HFF-Myc (cell line): Measurements from ENCODE around the gene MAPK6.

Experiments
- DNase-seq: peaks from one replicate; pipeline ENCODE4 v3.0.0-alpha.2; 2011; ENCODE audit warnings: low read depth; ENCODE audit errors: extremely low read depth
- H3K4me3 ChIP-seq: replicated peaks from 2 replicates; pipeline ENCODE4 v1.5.1; 2011; ENCODE audit warnings: low read depth, mild to moderate bottlenecking, control low read depth, low read length
- TF ChIP-seq, protein P1 (sequence below): IDR thresholded peaks from 2 replicates; pipeline ENCODE4 v1.5.1; 2012; ENCODE audit warnings: mild to moderate bottlenecking, low read depth, low read length, control low read depth; ENCODE audit errors: missing control alignments

MAPK6 gene

GRCh38 chr15:52076889-52077781, 58.1 kb downstream of the MAPK6 start:
- DNase-seq: peak; percentile 40
- no peak overlapping the region for H3K4me3 ChIP-seq
- TF ChIP-seq, protein P1, sequence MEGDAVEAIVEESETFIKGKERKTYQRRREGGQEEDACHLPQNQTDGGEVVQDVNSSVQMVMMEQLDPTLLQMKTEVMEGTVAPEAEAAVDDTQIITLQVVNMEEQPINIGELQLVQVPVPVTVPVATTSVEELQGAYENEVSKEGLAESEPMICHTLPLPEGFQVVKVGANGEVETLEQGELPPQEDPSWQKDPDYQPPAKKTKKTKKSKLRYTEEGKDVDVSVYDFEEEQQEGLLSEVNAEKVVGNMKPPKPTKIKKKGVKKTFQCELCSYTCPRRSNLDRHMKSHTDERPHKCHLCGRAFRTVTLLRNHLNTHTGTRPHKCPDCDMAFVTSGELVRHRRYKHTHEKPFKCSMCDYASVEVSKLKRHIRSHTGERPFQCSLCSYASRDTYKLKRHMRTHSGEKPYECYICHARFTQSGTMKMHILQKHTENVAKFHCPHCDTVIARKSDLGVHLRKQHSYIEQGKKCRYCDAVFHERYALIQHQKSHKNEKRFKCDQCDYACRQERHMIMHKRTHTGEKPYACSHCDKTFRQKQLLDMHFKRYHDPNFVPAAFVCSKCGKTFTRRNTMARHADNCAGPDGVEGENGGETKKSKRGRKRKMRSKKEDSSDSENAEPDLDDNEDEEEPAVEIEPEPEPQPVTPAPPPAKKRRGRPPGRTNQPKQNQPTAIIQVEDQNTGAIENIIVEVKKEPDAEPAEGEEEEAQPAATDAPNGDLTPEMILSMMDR: no peak

DNA sequence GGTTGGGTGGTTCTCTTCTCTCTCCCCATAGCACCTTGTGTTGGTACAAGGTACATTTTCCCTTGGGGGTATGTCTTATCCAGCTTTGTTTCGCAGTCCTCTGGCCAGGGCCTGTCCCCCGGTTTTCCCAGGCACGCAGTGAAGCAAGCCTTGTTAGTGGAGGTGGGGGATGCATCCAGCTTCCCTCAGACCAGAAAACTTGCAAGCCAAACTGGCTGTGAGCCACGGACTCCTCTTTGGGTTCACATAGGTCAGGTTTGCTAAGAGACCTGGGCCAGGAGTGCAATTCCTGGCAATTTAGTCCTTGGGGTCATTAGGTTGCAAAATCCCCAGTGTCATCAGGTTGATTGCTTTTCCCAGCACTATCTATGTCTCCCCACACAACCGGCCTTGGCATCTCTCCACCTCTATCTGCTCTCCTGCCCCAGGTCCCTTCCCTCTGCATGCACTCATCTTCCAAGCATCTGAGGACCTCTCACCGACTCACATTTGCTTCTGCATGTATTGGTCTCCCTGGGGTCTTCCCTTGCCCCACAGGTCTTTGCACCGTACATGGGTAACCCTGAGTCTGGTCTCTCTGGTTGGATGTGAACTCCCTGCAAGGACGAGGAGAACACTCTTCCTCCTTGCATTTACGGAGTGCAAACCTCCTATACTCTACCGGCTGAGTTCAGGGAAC, 59.3 kb downstream of the MAPK6 start:
- H3K4me3 ChIP-seq: no peak overlapping the region
- DNase-seq: no peak
- TF ChIP-seq, protein P1: no peak

- no peak overlapping the region for H3K4me3 ChIP-seq
- TF ChIP-seq, protein P1: peak; percentile 92
- DNase-seq: no peak
Observed at GRCh38 chr15:52078876-52079700, 60.1 kb downstream of the MAPK6 start.

GRCh38 chr15:52080031-52080430, 61.0 kb downstream of the MAPK6 start:
- DNase-seq: no peak
- H3K4me3 ChIP-seq: no peak overlapping the region
- TF ChIP-seq, protein P1: no peak

DNA sequence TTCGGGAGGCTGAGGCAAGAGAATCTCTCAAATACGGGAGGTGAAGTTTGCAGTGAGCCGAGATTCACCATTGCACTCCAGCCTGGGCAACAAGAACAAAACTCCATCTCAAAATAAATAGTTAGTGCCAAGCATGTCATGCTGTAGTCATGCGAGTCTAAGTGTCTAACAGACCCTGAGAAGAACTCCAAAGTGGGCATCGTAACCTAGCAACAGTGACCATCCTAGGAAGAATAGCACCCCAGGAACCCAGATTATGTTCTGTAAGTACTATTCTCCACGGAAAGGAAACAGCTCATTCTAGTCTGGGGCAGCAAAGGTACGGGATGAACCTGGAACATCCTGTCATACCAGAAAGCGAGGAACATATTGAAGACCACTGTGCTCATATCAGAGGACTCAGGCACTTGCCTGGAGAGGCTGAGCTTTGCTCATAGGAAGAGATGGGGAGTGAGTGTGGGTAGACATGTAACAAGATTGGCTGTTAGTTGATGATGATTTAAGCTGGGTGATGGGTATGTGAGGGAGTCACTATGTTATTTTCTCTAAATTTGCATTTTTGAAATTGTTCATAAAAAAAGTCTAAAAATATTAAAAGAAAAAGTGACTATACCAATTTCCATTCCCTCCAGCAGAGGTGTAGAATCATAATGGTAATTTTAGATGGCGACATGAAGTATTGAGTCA, 61.8 kb downstream of the MAPK6 start:
- TF ChIP-seq, protein P1: no peak
- no peak overlapping the region for H3K4me3 ChIP-seq
- DNase-seq: no peak
